Measurements from ENCODE around the gene GTF3A.

Gene GTF3A

DNA sequence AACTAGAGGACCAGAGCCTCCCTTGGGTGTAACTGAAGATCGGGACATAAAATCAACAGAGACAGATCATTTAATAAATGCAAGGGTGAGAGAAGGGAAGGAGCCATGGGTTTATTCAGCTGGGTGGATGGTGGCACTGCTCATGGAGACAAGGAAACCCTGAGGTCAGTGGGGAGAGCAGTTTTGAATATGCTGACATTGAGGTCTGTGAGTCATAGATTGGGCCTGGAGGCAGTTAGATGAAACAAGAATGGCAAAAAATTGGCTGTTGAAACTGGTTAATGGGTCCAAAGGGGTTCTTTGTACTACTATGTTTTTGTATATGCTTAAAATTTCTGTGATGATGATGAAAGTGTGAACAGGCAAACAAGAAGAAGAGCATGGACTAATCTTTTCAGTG, 5.1 kb upstream of the GTF3A start:
- peak; percentile 52 for DNase-seq (ENCODE audit: low read depth)
- TF ChIP-seq, protein P1, sequence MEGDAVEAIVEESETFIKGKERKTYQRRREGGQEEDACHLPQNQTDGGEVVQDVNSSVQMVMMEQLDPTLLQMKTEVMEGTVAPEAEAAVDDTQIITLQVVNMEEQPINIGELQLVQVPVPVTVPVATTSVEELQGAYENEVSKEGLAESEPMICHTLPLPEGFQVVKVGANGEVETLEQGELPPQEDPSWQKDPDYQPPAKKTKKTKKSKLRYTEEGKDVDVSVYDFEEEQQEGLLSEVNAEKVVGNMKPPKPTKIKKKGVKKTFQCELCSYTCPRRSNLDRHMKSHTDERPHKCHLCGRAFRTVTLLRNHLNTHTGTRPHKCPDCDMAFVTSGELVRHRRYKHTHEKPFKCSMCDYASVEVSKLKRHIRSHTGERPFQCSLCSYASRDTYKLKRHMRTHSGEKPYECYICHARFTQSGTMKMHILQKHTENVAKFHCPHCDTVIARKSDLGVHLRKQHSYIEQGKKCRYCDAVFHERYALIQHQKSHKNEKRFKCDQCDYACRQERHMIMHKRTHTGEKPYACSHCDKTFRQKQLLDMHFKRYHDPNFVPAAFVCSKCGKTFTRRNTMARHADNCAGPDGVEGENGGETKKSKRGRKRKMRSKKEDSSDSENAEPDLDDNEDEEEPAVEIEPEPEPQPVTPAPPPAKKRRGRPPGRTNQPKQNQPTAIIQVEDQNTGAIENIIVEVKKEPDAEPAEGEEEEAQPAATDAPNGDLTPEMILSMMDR (IDR thresholded peaks at IDR 0.05; ENCODE audit: insufficient read depth, low read depth, low read length, missing control alignments), result no peak
- no peak overlapping the region for H3K4me3 ChIP-seq (ENCODE audit: low read length)

DNA sequence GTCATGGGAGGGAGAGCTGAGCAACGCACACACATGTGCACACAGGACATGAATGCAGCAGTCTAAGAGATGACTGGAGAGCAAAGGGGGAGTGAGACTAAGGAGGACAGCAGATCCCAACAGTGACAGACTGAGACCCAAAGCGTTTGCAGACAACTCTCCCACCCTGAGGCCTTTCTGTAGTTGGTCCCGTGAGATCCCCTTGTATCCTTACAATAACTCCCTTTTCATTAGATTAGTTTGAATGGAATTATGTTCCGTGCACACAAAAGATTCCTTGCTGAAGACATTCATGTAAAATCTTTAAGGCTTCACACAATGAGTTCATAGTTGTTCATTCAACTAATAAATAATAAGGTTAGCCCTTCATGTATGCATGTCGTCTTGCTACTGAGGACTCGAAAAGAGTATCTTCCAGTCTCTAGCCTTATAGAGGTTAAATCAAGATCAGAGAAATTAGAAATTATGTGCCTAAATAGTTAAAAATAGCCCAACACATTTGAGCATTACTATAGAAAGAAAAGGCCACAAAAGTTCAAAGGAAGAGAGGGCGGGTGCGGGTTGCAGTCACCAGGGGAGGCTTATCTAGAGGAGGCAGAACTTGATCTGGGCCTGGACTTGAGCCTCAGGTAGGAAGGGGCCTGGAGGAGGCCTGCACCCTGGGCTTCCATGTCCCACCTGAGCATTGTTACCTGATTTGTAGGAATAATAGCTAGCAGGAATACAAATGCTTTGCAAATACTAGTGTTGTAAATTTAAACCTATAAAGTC, 3.1 kb upstream of the GTF3A start:
- TF ChIP-seq, protein P1 (IDR thresholded peaks at IDR 0.05; ENCODE audit: insufficient read depth, low read depth, low read length, missing control alignments), result no peak
- H3K4me3 ChIP-seq (ENCODE audit: low read length), result no peak overlapping the region
- no peak for DNase-seq (ENCODE audit: low read depth)

DNA sequence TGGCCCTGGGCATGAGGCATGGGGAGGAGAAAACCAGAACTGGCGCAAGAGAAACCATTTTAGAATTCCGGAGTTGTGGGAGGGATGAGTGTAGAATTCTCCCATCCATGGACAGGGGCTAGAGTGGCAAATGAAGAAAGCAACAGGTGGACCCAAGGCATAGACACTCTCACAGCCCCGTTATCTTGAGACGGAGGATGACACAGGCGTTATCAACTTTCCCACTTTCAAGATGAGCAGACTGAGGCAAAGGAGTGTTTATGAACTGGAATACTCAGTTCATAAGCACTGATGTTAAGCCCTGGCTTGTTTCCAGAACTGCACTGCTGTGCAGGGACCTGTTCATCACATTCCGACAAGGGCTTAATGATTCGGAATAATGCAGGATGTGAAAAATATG, 1.1 kb upstream of the GTF3A start:
- no peak for DNase-seq (ENCODE audit: low read depth)
- TF ChIP-seq, protein P1 (IDR thresholded peaks at IDR 0.05; ENCODE audit: insufficient read depth, low read depth, low read length, missing control alignments), result no peak
- no peak overlapping the region for H3K4me3 ChIP-seq (ENCODE audit: low read length)

DNA sequence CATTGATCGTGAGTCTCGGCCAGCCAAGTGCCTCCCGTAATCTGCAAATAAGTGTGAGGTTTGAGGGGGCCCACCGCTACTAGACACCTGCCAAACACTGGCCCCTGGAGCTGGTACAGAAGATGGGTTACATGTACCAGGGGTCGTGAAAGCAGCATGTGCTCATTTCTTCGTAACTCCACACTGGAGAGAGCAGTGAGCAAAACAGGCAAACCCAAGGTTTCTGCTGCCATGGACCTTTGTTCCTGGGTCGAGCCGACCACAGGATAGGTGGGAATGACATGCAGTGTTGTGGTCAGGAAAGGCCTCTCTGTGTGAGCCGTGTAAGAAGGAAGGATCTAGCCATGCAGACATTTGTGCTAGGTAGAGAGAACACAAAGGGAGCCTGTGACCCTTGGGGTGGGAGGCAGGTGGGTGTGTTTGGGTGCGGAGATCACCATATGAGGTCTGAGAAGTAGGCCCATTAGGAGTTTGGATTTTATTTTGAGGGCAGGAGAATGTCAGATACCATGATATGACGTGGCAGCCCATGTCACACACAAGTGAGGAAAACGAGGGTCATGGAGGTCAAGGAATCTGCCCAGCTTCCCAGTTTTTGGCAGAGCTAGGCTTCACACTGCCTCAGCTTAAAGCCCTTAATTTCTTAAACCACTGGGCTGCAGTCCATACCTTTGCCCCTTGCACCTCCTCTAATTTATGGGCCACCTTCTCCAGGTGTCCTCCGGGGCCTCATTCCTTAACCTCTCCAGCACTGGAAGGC, 919 bp downstream of the GTF3A start:
- DNase-seq (ENCODE audit: low read depth), result no peak
- peak overlapping the region; percentile 62 for H3K4me3 ChIP-seq (ENCODE audit: low read length)
- TF ChIP-seq, protein P1 (IDR thresholded peaks at IDR 0.05; ENCODE audit: insufficient read depth, low read depth, low read length, missing control alignments), result no peak

DNA sequence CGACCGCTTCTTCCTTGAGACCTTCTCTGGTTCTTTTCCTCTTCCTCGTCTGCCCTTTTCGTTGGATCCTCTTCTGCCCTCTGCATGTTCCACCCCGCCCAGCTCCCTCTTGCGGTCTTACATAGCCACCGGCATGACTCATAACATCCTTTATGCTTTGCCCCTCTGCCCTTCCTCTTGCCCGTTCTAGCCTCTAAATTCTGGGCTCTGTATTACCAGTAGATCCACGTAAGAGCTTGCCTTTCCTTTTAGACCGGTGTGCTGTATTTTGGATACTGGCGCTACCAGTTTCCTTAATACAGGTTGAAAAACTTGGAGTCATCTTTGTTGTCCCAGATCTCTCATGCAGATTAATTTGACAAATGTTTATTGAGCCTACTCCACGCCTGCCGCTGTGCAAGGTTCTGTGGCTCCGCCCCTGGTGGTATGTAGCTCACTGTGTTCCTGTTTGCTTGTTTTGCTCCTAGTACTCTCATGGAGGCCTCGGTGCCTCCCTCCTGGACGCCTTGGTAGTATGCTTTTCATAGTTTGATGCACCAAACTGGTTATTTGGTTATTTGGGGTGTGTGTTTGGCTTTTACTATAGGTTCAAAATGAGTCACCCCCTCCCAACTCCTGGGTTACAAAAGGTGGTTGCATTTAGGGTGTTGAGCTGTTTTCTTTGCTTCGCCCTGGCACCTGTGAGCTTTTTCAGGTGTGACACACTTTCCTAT, 1.7 kb downstream of the GTF3A start:
- DNase-seq (ENCODE audit: low read depth), result peak; percentile 93
- peak overlapping the region; percentile 62 for H3K4me3 ChIP-seq (ENCODE audit: low read length)
- TF ChIP-seq, protein P1 (IDR thresholded peaks at IDR 0.05; ENCODE audit: insufficient read depth, low read depth, low read length, missing control alignments), result peak; percentile 59

DNA sequence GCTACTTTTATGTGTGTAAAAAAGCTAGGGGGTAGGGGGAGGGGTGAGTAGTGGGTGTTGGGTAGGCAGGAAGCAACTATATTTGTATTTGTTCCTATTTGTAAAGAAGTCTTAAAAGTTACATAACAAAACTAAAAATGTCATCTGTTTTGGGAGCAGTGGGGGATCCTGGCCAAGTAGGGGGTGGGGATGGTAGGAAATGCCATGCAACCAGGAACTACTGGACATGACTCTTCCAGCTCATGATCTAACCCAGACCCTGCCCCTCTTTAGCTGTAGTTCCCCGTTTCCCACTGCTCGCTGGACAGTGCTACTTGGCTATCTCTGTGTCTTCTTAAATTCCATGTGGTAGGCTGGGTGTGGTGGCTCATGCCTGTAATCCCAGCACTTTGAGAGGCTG, 3.2 kb downstream of the GTF3A start:
- H3K4me3 ChIP-seq (ENCODE audit: low read length), result no peak overlapping the region
- TF ChIP-seq, protein P1 (IDR thresholded peaks at IDR 0.05; ENCODE audit: insufficient read depth, low read depth, low read length, missing control alignments), result no peak
- DNase-seq (ENCODE audit: low read depth), result no peak

All from epithelial cell of esophagus (primary cell).